Glutamatergic neuron (in vitro differentiated cells): ENCODE measurements around the gene XRCC3. TPM values are rescaled to one million over a fixed set of nuclear protein-coding genes. Genes with fewer than 3 reads are reported as not detected.

Experiments used
- DNase-seq: peaks from one replicate; pipeline ENCODE4 v3.0.0; 2022
- H3K27ac Mint-ChIP-seq: one replicate; pipeline ENCODE4 v1.8.0; 2020; ENCODE audit warnings: mild to moderate bottlenecking, mixed read lengths, inconsistent platforms; ENCODE audit not compliant: unreplicated experiment
- H3K27me3 Mint-ChIP-seq: one replicate; pipeline ENCODE4 v1.8.0; 2020; ENCODE audit warnings: mild to moderate bottlenecking, moderate library complexity, mixed read lengths, inconsistent platforms; ENCODE audit not compliant: unreplicated experiment
- H3K36me3 Mint-ChIP-seq: one replicate; pipeline ENCODE4 v1.8.0; 2020; ENCODE audit warnings: mild to moderate bottlenecking, mixed read lengths, inconsistent platforms; ENCODE audit not compliant: unreplicated experiment
- H3K4me1 Mint-ChIP-seq: one replicate; pipeline ENCODE4 v1.8.0; 2020; ENCODE audit warnings: mild to moderate bottlenecking, low read depth, mixed read lengths, inconsistent platforms; ENCODE audit not compliant: unreplicated experiment
- H3K4me3 Mint-ChIP-seq: one replicate; pipeline ENCODE4 v1.8.0; 2020; ENCODE audit warnings: mild to moderate bottlenecking, mixed read lengths, inconsistent platforms; ENCODE audit not compliant: unreplicated experiment
- H3K9me3 Mint-ChIP-seq: one replicate; pipeline ENCODE4 v1.8.0; 2020; ENCODE audit warnings: mild to moderate bottlenecking, moderate library complexity, mixed read lengths, inconsistent platforms; ENCODE audit not compliant: unreplicated experiment
- total RNA-seq: library from RNA; stranded (reverse); fragmentation: NEBNext Ultra II Directional; extraction: Animal tissue kit (Norgen Biotek cat#: 25700); gene quantifications from one replicate; pipeline ENCODE4 v1.2.1, GENCODE V29; 2021; ENCODE audit not compliant: unreplicated experiment
- TF ChIP-seq, protein P1 (sequence below): fragments of 200-600 bp; sonication (generic); IDR thresholded peaks from one replicate; pipeline ENCODE4 v1.5.0; 2021; ENCODE audit not compliant: partially characterized antibody, unreplicated experiment

XRCC3 gene
- total RNA-seq, 1 donor from 2014 or later, result 4.5 TPM

DNA sequence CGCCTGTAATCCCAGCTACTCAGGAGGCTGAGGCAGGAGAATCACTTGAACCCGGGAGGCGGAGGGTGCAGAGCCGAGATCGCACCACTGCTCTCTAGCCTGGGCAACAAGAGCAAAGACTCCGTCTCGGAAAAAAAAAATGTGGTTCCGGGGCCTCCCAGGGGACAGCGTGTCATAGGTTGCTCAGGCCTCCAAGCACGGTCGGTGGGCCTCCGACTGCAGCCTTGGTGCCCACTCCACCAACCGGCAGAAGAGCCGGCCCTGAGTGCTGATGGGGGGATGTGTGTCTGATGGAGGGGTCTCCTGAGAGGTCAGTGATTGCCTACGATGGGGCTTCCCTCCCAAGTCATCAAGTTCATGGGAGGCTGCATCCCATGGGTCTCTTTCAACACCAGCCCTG is 16.2 kb upstream of the XRCC3 start:
- H3K27me3 Mint-ChIP-seq, result peaks cover 7% of the 10 kb centered on the region
- H3K4me3 Mint-ChIP-seq, result no peak overlapping the region
- TF ChIP-seq, protein P1, sequence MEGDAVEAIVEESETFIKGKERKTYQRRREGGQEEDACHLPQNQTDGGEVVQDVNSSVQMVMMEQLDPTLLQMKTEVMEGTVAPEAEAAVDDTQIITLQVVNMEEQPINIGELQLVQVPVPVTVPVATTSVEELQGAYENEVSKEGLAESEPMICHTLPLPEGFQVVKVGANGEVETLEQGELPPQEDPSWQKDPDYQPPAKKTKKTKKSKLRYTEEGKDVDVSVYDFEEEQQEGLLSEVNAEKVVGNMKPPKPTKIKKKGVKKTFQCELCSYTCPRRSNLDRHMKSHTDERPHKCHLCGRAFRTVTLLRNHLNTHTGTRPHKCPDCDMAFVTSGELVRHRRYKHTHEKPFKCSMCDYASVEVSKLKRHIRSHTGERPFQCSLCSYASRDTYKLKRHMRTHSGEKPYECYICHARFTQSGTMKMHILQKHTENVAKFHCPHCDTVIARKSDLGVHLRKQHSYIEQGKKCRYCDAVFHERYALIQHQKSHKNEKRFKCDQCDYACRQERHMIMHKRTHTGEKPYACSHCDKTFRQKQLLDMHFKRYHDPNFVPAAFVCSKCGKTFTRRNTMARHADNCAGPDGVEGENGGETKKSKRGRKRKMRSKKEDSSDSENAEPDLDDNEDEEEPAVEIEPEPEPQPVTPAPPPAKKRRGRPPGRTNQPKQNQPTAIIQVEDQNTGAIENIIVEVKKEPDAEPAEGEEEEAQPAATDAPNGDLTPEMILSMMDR, result no peak
- H3K36me3 Mint-ChIP-seq, result peaks cover 3% of the 10 kb centered on the region
- no peak overlapping the region for H3K27ac Mint-ChIP-seq
- no peak for DNase-seq
- peaks cover 14% of the 10 kb centered on the region for H3K4me1 Mint-ChIP-seq
- H3K9me3 Mint-ChIP-seq, result peaks cover 4% of the 10 kb centered on the region

DNA sequence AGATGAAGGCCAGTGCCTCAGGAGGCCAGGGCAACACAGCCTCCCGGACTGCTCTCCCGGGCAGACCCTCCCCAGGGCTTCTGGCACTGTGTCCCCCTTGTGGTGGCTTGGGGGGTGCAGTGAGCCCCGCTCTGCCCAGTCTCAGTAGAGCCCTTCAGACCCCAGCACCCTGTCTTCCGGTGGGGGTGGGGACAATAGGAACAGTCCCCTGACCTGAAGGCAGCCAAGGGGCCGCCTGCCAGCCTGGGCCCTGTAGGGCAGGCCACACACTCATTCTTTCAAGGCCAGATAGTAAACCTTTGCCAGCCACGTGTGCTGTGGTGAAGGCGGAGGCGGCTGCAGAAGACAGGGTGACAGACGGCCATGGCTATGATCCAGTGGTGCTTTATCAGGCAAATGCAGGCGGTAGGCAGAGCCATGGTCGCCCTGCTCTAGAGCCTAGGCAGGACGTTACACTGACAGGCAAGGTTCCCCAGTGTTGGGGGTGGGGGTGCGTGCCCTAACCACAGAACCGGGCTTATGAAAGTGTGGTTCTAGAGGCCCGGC is 15.3 kb upstream of the XRCC3 start:
- no peak overlapping the region for H3K27ac Mint-ChIP-seq
- peaks cover 9% of the 10 kb centered on the region for H3K4me1 Mint-ChIP-seq
- H3K4me3 Mint-ChIP-seq, result no peak overlapping the region
- peaks cover 7% of the 10 kb centered on the region for H3K27me3 Mint-ChIP-seq
- peaks cover 4% of the 10 kb centered on the region for H3K9me3 Mint-ChIP-seq
- TF ChIP-seq, protein P1, result peak; percentile 17
- H3K36me3 Mint-ChIP-seq, result peaks cover 3% of the 10 kb centered on the region
- DNase-seq, result no peak

DNA sequence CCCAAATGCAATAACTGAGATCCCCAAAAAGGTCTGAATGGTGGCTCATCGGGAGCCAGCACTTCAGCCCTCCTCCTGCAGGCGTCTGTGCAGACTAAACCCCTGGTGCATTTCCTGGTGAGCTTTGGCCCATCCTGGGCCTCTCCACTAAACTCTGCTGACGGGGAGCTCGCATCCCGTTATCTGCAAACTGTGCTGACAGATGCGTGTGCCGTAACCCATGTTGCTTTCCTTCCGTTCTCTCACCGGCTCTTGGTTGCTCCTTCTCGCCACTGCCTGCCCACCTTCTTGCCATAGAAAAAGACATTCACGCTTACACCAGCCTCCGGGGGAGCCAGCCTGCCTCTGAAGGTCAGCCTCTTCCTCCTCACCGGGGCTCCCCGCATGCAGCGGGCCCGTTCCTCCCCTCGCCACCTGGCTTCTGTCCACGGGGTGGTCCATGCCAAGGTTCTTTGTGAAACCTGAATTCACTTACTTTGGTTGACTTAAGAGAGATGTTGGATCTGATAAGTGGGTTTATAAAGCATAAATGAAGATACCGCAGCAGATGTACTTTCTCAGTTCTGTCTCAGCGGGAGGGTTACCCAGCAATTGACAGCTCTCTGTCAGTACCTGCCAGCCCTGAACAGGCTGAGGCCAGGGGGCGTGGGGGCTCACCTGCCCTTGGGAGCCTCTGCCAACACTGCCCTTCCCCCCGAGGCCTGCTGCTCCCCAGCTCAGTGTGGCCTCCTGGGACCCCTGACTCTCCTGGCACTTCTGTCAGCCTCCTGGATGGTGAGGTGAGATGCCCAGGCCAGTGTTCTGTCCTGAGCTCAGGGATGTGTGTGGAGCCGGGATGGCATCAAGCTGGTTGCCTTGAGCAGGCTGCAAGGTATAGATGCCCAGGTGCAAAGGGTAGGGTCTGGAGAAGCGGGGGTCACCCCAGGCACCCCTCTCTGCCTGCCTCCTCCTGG is 14.5 kb upstream of the XRCC3 start:
- Mint-ChIP-seq H3K27ac (no peak overlapping the region), H3K4me3 (no peak overlapping the region), H3K4me1 (peaks cover 8% of the 10 kb centered on the region), H3K36me3 (peaks cover 3% of the 10 kb centered on the region), H3K9me3 (peaks cover 4% of the 10 kb centered on the region), H3K27me3 (peaks cover 3% of the 10 kb centered on the region)
- TF ChIP-seq, protein P1, result no peak
- no peak for DNase-seq

DNA sequence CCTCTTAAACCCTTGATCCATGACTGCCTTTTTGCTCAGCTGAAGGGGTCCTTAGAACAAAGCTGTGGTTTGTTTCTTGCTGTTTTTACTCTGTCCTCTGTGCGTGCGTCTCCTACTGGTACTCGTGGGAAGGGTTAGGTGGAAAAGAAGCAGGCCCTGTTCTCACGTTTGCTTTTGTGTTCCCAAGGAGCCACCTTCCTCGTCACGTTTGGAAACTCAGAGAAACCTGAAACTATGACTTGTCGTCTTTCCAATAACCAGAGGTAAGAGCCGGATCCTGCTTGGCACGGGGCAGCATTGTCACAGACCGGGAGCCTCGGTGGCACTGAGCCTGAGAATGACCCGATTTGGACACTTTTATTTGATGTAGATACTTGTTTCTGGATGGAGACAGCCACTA is 13.5 kb upstream of the XRCC3 start:
- Mint-ChIP-seq H3K4me3 (peak overlapping the region; percentile 47), H3K27me3 (no peaks in the 10 kb centered on the region), H3K4me1 (peaks cover 6% of the 10 kb centered on the region), H3K36me3 (peaks cover 3% of the 10 kb centered on the region), H3K9me3 (peaks cover 2% of the 10 kb centered on the region), H3K27ac (peak overlapping the region; percentile 60)
- TF ChIP-seq, protein P1, result no peak
- no peak for DNase-seq

DNA sequence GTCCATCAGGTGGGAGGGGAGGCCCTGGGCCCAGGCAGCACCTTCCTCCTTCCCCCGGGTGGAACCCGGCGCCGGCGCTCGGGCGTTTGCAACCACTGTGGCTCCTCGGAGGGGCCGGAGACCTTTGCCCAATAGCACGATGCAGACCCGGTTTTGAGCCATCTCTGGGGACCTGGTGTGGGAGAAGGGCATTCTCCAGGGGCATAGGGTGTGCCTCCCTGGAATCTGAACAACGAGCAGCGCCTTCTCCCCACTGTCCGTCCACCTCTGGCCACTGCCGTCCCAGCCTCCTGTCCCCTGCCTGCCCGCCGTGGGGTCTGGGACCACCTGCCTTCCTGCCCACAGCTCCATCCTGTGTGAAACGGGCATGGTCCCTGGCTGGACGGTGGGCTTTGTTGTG is 12.9 kb upstream of the XRCC3 start:
- Mint-ChIP-seq H3K4me3 (no peak overlapping the region), H3K4me1 (peaks cover 6% of the 10 kb centered on the region), H3K27ac (peak overlapping the region; percentile 60), H3K9me3 (peaks cover 2% of the 10 kb centered on the region), H3K27me3 (peaks cover under 1% of the 10 kb centered on the region), H3K36me3 (peaks cover 3% of the 10 kb centered on the region)
- no peak for DNase-seq
- TF ChIP-seq, protein P1, result no peak
